Inflammatory macrophage treated with lipopolysaccharide for 4 hours (primary cell): ENCODE measurements around the gene TTLL11.
"Not testable (repeated sequence)": the region's sequence is repeated elsewhere in the genome, so short reads cannot be mapped to it uniquely, and the experiment has no call there.

Experiments
- DNase-seq: peaks from one replicate; pipeline ENCODE4 v3.0.0-alpha.2; 2020

The TTLL11 gene

GRCh38 chr9:121896545-121896943 lies 196.6 kb downstream of the TTLL11 start:
- DNase-seq = no peak

DNA sequence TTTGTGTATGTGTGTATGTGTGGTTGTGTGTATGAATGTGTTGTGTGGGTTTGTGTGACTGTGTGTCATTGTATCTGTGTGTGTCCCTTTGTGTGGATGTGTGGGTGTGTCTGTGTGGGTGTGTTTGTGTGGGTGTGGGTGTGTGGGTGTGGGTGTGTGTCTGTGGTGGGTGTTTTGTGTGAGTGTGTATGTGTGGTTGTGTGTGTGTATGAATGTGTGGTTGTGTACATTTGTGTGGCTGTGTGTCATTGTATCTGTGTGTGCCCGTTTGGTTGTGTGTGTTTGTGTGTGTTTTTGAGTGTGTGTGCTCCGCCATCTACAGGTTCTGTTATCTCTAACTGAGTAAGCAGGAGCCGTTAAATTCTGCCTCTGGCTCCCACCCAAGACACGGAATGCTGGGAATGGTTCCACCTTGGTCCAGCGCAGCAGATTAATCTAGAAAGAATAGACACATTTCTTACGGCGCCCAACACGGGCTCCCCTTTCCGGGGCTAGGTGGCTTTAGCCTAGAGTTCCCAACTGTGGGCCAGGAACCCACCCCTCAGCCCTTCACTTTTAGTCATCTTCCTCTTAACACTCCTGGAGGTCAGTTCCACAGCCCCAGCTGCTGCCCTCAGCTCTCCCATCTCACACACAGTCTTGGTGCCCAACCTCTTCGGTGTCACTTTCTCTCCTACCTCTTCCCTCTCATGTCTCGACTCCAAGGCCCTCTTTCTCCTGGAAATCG lies 197.1 kb downstream of the TTLL11 start:
- no peak for DNase-seq

- no peak for DNase-seq
Measured at GRCh38 chr9:121895358-121895757, 197.8 kb downstream of the TTLL11 start.

GRCh38 chr9:121894380-121894779 lies 198.7 kb downstream of the TTLL11 start:
- not testable (repeated sequence) for DNase-seq

GRCh38 chr9:121893786-121894185 lies 199.3 kb downstream of the TTLL11 start:
- no peak for DNase-seq

DNA sequence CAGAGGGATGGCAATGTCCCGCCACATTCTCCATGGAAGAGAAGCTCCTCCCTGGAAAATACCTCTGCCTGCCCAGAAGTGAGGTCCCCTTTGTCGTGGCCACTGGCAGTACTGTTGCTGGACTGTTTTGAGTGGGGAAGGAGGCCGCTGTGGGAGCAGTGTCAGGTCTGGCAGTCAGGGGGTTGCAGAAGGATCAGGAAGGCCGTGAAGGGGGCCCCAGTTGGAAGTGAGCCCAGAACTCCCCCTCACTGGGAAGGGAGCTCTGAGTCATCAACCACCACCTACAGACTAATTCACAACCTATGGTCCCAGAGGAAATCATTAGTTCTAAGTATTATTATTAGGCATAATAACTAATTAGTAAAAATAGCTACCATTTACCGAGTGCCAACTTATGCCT lies 200.4 kb downstream of the TTLL11 start:
- no peak for DNase-seq

DNA sequence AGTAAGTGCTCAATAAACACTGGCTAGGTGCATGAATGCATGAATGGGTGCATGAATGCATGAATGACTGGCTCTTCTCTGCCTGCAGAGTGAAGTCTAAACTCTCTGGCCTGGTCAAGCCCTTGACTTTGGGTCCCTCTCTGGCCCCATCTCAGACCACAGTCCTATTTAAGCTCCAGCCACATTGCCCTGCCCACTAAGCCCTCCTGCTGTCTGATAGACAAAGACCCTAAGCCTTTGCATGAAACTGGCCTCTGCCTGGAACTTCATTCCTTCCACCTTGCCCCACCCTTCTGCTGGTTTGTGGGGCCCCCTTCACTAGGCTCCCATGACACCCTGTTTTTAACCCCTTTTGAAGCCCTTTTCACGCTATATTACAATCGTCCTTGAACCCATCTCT lies 202.4 kb downstream of the TTLL11 start:
- no peak for DNase-seq

GRCh38 chr9:121889990-121890563 lies 203.0 kb downstream of the TTLL11 start:
- no peak for DNase-seq

GRCh38 chr9:121888438-121888775 lies 204.7 kb downstream of the TTLL11 start:
- no peak for DNase-seq

- no peak for DNase-seq
Measured at GRCh38 chr9:121887553-121888437, 205.3 kb downstream of the TTLL11 start.

GRCh38 chr9:121886759-121887485 lies 206.2 kb downstream of the TTLL11 start:
- no peak for DNase-seq

GRCh38 chr9:121885345-121885901 lies 207.7 kb downstream of the TTLL11 start:
- no peak for DNase-seq

- no peak for DNase-seq
Measured at GRCh38 chr9:121884057-121884541, 209.0 kb downstream of the TTLL11 start.

DNA sequence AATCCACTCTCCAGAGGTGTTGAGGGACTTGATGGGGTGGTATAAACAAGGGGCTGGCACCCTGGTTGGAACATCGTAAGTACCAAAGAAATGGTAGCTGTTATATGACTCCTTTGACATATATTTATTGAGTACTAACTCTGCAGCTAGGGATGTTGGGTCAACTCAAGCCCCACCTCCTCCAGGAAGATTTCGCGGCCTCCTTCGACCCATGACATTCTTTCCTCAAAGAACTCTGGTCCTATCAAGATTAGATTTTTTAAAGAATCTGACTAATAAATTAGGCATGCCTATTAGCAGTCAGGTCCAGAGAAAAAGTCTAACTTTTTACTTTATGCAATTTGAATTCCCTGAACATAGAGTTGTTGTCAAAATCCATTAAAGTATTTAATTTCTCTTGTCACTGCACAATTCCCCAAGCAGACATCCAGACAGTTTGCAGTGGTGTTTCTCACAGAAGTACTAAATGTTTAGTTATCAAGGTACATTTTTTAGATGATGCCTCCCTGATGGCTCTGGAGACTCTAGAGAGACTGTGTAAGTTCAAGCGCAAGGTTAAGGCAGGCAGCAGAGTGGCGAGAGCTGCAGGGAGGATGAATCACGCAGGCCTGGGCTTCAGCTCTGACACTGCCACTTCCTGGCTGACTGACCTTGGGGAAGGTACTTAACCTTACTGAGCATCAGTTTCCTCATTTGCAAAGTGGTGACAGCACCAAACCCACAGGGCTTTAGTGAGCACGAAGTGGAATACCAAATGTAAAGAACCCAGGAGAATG lies 209.6 kb downstream of the TTLL11 start:
- DNase-seq = no peak

DNA sequence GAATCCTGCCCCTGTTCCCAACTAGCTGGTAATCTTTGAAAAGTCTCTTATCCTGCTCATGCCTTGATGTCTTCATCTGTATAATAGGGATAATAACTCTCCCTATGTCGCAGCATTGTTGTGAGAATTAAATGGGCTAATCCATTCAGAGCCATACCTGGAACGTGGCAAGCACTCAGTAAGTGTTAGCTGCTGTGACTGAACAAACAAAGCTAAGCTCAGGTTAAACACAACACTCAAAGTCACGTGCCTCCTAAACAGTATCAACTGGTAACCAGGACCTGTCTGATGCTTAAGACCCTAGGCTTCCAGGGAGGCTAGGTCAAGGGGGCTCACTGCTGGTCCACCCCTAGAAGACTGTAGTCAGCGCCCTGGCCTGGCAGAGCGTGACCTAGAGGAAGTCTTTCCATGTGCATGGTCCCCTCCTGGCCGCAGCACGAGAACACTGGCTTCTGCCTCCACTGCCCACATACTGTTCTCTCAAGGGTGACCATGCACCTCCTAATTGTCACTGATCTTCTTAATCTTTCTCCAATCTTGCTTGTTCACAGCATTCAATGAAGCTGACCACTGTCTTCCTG lies 211.1 kb downstream of the TTLL11 start:
- no peak for DNase-seq

DNA sequence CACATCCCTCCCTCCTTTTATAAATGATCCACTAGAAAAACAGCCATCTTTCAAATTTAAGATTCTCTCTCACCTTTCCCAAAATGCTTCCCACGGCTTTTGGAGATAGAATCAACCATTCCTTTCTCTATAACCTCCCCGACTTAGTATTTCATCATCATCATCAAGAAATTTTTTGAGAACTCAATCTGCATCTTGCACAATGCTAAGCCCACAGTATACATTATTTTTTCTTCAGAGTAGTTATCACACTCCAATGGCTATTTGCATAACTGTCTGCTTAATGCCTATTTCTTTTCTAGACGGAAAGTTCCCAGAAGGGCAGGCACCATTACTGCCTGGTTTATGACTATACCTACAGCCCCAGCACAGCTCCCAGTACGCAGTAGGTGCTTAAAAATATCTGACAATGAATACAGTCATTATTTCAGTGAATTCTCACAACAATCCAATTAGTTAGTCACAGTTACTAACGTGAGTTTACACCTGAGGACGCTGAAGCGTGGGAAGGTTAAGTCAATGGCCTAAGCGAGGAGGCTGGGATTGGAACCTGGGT lies 212.7 kb downstream of the TTLL11 start:
- DNase-seq = no peak

DNA sequence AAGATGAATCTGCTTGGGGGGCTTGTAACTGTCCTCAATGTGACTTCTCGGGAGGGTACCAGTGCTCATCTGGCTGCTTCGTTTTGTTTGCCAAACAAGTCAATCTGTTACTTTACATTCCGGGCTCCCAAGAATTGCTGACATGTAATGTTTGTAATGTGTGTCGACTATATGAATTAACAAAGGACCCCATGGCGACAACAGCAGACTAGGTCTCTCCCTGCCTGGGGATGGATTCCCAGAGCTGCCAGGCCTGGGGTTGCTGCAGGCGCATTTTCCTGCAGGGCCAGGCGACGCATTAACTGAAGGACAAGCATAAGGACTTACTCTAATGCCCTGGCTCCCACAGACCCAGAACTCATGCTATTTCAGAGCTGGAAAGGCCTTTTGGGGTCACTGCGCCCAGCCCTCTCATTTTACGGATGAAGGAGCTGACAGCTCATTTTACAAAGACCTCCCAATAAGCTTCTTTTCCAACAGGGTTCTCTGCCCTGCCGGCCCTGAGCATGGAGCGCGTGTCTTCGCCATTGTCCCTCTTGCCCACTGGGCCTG lies 214.8 kb downstream of the TTLL11 start:
- DNase-seq = no peak

- DNase-seq = no peak
Measured at GRCh38 chr9:121876658-121877271, 216.3 kb downstream of the TTLL11 start.

- no peak for DNase-seq
Measured at GRCh38 chr9:121876255-121876654, 216.9 kb downstream of the TTLL11 start.

- no peak for DNase-seq
Measured at GRCh38 chr9:121874524-121874923, 218.6 kb downstream of the TTLL11 start.
